SK-N-MC (cell line): ENCODE measurements around the gene ITPKB.

ENCODE experiments used
- EZH2 ChIP-seq: fragments of 200-600 bp; sonication (generic); IDR thresholded peaks from one replicate; pipeline ENCODE4 v1.6.1; 2017; ENCODE audit warnings: antibody characterized with exemption
- FOXP2 ChIP-seq: optimal IDR thresholded peaks from 2 replicates; pipeline ENCODE3; 2011; ENCODE audit warnings: mild to moderate bottlenecking, moderate library complexity; ENCODE audit not compliant: insufficient read depth; ENCODE audit errors: extremely low read length, control extremely low read depth
- POLR2AphosphoS5 ChIP-seq: IDR thresholded peaks from 2 replicates; pipeline ENCODE4 v1.6.1; 2012; ENCODE audit warnings: mild to moderate bottlenecking, low read depth, low read length, borderline replicate concordance

DNA sequence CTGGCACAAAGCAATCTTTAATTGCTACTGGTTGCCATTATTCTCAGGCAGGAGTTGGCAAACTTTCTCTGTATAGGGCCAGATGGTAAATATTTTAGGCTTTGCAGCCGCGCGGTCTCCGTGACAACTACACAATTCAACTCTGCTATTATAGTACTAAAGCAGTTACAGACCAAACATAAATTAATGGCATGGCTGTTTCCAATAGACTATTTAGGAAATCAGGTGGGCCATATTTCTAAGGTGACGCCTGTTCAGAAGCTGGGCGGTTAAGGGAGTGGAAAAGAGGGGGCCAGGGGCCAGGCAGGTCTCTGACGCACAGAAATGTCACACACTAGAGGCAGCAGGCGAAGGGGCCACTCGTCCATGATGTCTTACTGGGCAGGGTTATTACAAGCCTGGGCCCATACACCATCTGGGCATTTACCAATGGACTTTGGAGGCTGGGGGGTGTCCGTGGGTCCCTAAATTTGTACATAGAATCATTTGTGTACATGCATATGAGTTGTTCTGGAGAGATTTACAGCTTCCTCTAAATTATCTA is 110.4 kb downstream of the ITPKB start:
- TF ChIP-seq POLR2AphosphoS5 (no peak), EZH2 (no peak), FOXP2 (no peak)
